Body of pancreas (tissue), 4 donors: ENCODE data around the gene CHADL.

Source experiments
- CTCF ChIP-seq, 7 experiments: fragments of 450-650 bp in 4 of 7; fragments of 200-600 bp in 3 of 7; sonication (generic) in 3 of 7; IDR thresholded peaks; one replicate each; pipeline ENCODE4 v1.5.1; 2016 to 2019; ENCODE audit warnings: antibody characterized with exemption in 7 of 7
- POLR2A ChIP-seq, 3 donors: fragments of 450-650 bp; IDR thresholded peaks; one replicate each; pipeline ENCODE4 v1.6.1; 2016; ENCODE audit warnings: antibody characterized with exemption in 3 of 3, mild to moderate bottlenecking in 2 of 3

- TF ChIP-seq CTCF (IDR thresholded peaks at IDR 0.05) (no peak), POLR2A (IDR thresholded peaks at IDR 0.05) (no peak)
These were observed 17.0 kb upstream of the CHADL start for GRCh38 chr22:41257696-41258095.
